ENCODE measurements around the gene KIF23. TPM values are rescaled to one million over a fixed set of nuclear protein-coding genes. Genes with fewer than 3 reads are reported as not detected.

Gene KIF23
- total and polyA plus RNA-seq, 2 of the 4 experiments (the other 2 are of a cell fraction), result 37.7 to 56.1 TPM

DNA sequence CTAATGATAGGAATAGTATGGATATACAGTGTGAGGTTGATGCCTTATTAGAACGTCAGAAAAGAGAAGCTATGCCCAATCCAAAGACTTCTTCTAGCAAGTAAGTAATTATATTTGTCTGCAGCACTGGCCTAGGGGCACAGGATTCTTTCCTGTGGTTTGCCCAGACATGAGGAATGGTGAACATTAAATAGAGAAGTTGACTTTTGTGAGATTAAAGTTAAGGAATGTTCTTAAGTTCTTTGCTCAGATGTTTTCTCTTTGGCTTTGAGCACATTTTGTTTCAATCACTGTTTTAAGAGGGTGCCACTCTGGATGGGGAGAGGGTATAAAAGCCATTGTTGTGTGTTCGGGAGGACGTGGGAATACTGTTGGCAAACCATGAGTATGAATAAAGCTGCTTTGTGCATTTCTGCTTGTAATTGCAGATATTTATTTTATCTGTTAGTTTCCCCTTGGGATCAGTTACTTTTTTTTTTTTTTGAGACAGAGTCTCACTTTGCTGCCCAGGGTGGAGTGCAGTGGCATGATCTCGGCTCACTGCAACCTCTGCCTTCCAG lies 8.3 kb downstream of the KIF23 start:
- Histone ChIP-seq H4K8ac (ENCODE audit: low read depth in 2 of 2, low read length in 2 of 2) (no peak overlapping the region), H2AK5ac (ENCODE audit: low read depth, low read length) (no peak overlapping the region), H3K56ac (ENCODE audit: extremely low read depth, insufficient read depth, low read length) (no peak overlapping the region), H4K5ac (ENCODE audit: low read depth, low read length) (no peak overlapping the region), H2AK9ac (replicated peaks; ENCODE audit: low read depth, low read length, poor library complexity) (no peak overlapping the region), H3K27me3 (ENCODE audit: control insufficient read depth, insufficient read depth, low read length) (no peaks in the 10 kb centered on the region), H3K36me3 (ENCODE audit: control insufficient read depth, insufficient read depth, low read length) (peaks cover 7% of the 10 kb centered on the region; the same call in 1 of the 2 replicates), H2BK20ac (ENCODE audit: low read depth, low read length) (no peak overlapping the region), H3K9me3 (ENCODE audit: control insufficient read depth, insufficient read depth, low read length) (no peaks in the 10 kb centered on the region), H3K4me3 (ENCODE audit: insufficient read depth, low read depth, low read length) (no peak overlapping the region), H3K4ac (ENCODE audit: low read depth, low read length) (no peak overlapping the region), H2BK120ac (ENCODE audit: low read depth, low read length) (no peak overlapping the region), H3K4me1 (ENCODE audit: control insufficient read depth, insufficient read depth, low read length) (peaks cover 8% of the 10 kb centered on the region), H3K9me1 (ENCODE audit: insufficient read depth, low read length) (peaks cover 12% of the 10 kb centered on the region), H3K4me2 (ENCODE audit: low read depth, low read length) (no peak overlapping the region), H4K20me1 (ENCODE audit: insufficient read depth, low read length) (no peaks in the 10 kb centered on the region), H3K18ac (ENCODE audit: low read depth, low read length) (no peak overlapping the region), H3K14ac (replicated peaks; ENCODE audit: low read depth, low read length) (no peak overlapping the region), H3K79me1 (ENCODE audit: low read depth in 1 of 2, low read length in 2 of 2) (peaks cover 47 to 62% of the 10 kb centered on the region in 2 experiments), H3K23ac (ENCODE audit: low read depth, low read length) (peak overlapping the region; percentile 66; the same call in 1 of the 2 replicates), H2AFZ (replicated peaks; ENCODE audit: low read length, poor library complexity) (no peak overlapping the region), H3K27ac (ENCODE audit: insufficient read depth, low read length) (no peak overlapping the region), H2BK15ac (ENCODE audit: low read depth, low read length) (no peak overlapping the region), H4K91ac (ENCODE audit: insufficient read depth, low read depth, low read length) (no peak overlapping the region), H2BK5ac (ENCODE audit: low read depth, low read length, poor library complexity, severe bottlenecking) (no peak overlapping the region), H3K9ac (ENCODE audit: low read depth, low read length) (no peak overlapping the region)
- dilution Hi-C loops (cut with HindIII; ENCODE audit: low sequenced_read_pairs, unreplicated experiment), result no loop called here
- CTCF ChIA-PET, result interaction anchor here (1.2 kb wide), 1 partner anchor 9 kb away, joined by 6 read pairs; no protein-coding TSS in a partner anchor
- DNase-seq (no peak), ATAC-seq (ENCODE audit: low read depth) (no peak)
- no CpG with 5 or more reads among the region's 4 CpGs for WGBS, 2 experiments (ENCODE audit: extremely low coverage in 2 of 2, insufficient read length in 1 of 2)
- TF ChIP-seq, protein P1, sequence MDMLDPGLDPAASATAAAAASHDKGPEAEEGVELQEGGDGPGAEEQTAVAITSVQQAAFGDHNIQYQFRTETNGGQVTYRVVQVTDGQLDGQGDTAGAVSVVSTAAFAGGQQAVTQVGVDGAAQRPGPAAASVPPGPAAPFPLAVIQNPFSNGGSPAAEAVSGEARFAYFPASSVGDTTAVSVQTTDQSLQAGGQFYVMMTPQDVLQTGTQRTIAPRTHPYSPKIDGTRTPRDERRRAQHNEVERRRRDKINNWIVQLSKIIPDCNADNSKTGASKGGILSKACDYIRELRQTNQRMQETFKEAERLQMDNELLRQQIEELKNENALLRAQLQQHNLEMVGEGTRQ (IDR thresholded peaks at IDR 0.05; ENCODE audit: low read depth, low read length), result no peak
- TF ChIP-seq RFX5 (IDR thresholded peaks at IDR 0.05; ENCODE audit: low read depth, low read length), result no peak
- no peak for TF ChIP-seq POLR2A (IDR thresholded peaks at IDR 0.05; ENCODE audit: low read depth, low read length)
- TF ChIP-seq MAFK (IDR thresholded peaks at IDR 0.05; ENCODE audit: low read depth, low read length), result no peak
- TF ChIP-seq, protein P2, sequence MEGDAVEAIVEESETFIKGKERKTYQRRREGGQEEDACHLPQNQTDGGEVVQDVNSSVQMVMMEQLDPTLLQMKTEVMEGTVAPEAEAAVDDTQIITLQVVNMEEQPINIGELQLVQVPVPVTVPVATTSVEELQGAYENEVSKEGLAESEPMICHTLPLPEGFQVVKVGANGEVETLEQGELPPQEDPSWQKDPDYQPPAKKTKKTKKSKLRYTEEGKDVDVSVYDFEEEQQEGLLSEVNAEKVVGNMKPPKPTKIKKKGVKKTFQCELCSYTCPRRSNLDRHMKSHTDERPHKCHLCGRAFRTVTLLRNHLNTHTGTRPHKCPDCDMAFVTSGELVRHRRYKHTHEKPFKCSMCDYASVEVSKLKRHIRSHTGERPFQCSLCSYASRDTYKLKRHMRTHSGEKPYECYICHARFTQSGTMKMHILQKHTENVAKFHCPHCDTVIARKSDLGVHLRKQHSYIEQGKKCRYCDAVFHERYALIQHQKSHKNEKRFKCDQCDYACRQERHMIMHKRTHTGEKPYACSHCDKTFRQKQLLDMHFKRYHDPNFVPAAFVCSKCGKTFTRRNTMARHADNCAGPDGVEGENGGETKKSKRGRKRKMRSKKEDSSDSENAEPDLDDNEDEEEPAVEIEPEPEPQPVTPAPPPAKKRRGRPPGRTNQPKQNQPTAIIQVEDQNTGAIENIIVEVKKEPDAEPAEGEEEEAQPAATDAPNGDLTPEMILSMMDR (conservative IDR thresholded peaks at IDR 0.05; ENCODE audit: low read depth, low read length), result no peak
- no peak for TF ChIP-seq MXI1 (IDR thresholded peaks at IDR 0.05; ENCODE audit: borderline replicate concordance, low read depth, low read length)
- no peak for TF ChIP-seq FOS (IDR thresholded peaks at IDR 0.05; ENCODE audit: low read depth, low read length)
- TF ChIP-seq, protein P3, sequence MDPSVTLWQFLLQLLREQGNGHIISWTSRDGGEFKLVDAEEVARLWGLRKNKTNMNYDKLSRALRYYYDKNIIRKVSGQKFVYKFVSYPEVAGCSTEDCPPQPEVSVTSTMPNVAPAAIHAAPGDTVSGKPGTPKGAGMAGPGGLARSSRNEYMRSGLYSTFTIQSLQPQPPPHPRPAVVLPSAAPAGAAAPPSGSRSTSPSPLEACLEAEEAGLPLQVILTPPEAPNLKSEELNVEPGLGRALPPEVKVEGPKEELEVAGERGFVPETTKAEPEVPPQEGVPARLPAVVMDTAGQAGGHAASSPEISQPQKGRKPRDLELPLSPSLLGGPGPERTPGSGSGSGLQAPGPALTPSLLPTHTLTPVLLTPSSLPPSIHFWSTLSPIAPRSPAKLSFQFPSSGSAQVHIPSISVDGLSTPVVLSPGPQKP (IDR thresholded peaks at IDR 0.05; ENCODE audit: borderline replicate concordance, low read depth, low read length), result no peak
- no peak for TF ChIP-seq BHLHE40 (IDR thresholded peaks at IDR 0.05; ENCODE audit: low read depth, low read length)
- TF ChIP-seq SMC3 (IDR thresholded peaks at IDR 0.05; ENCODE audit: low read depth, low read length), result no peak
- no peak for TF ChIP-seq CEBPB (IDR thresholded peaks at IDR 0.05; ENCODE audit: low read depth, low read length)
- no peak for TF ChIP-seq CHD1 (IDR thresholded peaks at IDR 0.05; ENCODE audit: low read depth, low read length)
- TF ChIP-seq RAD21 (IDR thresholded peaks at IDR 0.05; ENCODE audit: low read length), result no peak
- TF ChIP-seq MAZ (IDR thresholded peaks at IDR 0.05; ENCODE audit: borderline replicate concordance, low read depth, low read length), result no peak
- intact Hi-C loops (cut with micrococcal nuclease), result no loop called here
- in situ Hi-C loops (cut with MboI; ENCODE audit: low sequenced_read_pairs), result no loop called here
- BruUV-seq (replicated peaks), result no TSS peak
- POLR2A ChIA-PET (ENCODE audit: unreplicated experiment), result no interaction called here

All from IMR-90 (cell line).